ENCODE measurements around the gene MTHFD1L. TPM values are rescaled to one million over a fixed set of nuclear protein-coding genes. Genes with fewer than 3 reads are reported as not detected.

Gene MTHFD1L
- total RNA-seq, 2 donors from 2014 or later = 13.0 to 19.1 TPM

- TF ChIP-seq CTCF (IDR thresholded peaks at IDR 0.05) = no peak
- TF ChIP-seq POLR2A (IDR thresholded peaks at IDR 0.05) = no peak
- intact Hi-C loops (cut with DNase I) = loop anchor here (10.0 kb wide), 1 partner anchor 120 kb away; no protein-coding TSS in a partner anchor
- H3K4me3 ChIP-seq = no peak overlapping the region
- no peaks in the 10 kb centered on the region for H3K36me3 ChIP-seq (replicated peaks in 1 of 2; ENCODE audit: insufficient read depth in 1 of 2, low read depth in 2 of 2)
- H3K4me1 ChIP-seq = peaks cover 12% of the 10 kb centered on the region
- no peaks in the 10 kb centered on the region for H3K27me3 ChIP-seq
- DNase-seq (no peak), ATAC-seq (peak; percentile 86)
- peak overlapping the region; percentile 28 to 82 (median 34) for H3K27ac ChIP-seq
- H3K9me3 ChIP-seq = no peaks in the 10 kb centered on the region
- WGBS, 2 donors = 19 to 24% methylated on average over 8 of the region's 8 CpGs
Observed at GRCh38 chr6:151004383-151005024, 139.0 kb downstream of the MTHFD1L start.

GRCh38 chr6:151005164-151005563 is 139.7 kb downstream of the MTHFD1L start:
- DNase-seq (no peak), ATAC-seq (no peak)
- 80 to 84% methylated on average over 6 of the region's 6 CpGs for WGBS, 2 donors
- H3K36me3 ChIP-seq (replicated peaks in 1 of 2; ENCODE audit: insufficient read depth in 1 of 2, low read depth in 2 of 2) = no peaks in the 10 kb centered on the region
- TF ChIP-seq CTCF (IDR thresholded peaks at IDR 0.05) (no peak), POLR2A (IDR thresholded peaks at IDR 0.05) (no peak)
- H3K4me1 ChIP-seq = peaks cover 12% of the 10 kb centered on the region
- intact Hi-C loops (cut with DNase I) = loop anchor here (10.0 kb wide), 1 partner anchor 120 kb away; no protein-coding TSS in a partner anchor
- peak overlapping the region in 1 of 4 donors; percentile 37 for H3K27ac ChIP-seq
- H3K9me3 ChIP-seq = no peaks in the 10 kb centered on the region
- H3K27me3 ChIP-seq = no peaks in the 10 kb centered on the region
- no peak overlapping the region for H3K4me3 ChIP-seq

GRCh38 chr6:151005896-151006632 is 140.6 kb downstream of the MTHFD1L start:
- Histone ChIP-seq H3K9me3 (no peaks in the 10 kb centered on the region), H3K27me3 (no peaks in the 10 kb centered on the region), H3K4me3 (no peak overlapping the region), H3K4me1 (peaks cover 12% of the 10 kb centered on the region), H3K36me3 (replicated peaks in 1 of 2; ENCODE audit: insufficient read depth in 1 of 2, low read depth in 2 of 2) (no peaks in the 10 kb centered on the region), H3K27ac (no peak overlapping the region)
- ATAC-seq = no peak
- intact Hi-C loops (cut with DNase I) = loop anchor here (10.0 kb wide), 1 partner anchor 121 kb away; no protein-coding TSS in a partner anchor
- no peak for DNase-seq
- no peak for TF ChIP-seq POLR2A (IDR thresholded peaks at IDR 0.05)
- 88 to 90% methylated on average over 13 of the region's 13 CpGs for WGBS, 2 donors

GRCh38 chr6:151007076-151007475 is 141.6 kb downstream of the MTHFD1L start:
- no peaks in the 10 kb centered on the region for H3K27me3 ChIP-seq
- no peak overlapping the region for H3K27ac ChIP-seq
- no peaks in the 10 kb centered on the region for H3K36me3 ChIP-seq (replicated peaks in 1 of 2; ENCODE audit: insufficient read depth in 1 of 2, low read depth in 2 of 2)
- TF ChIP-seq CTCF (IDR thresholded peaks at IDR 0.05) (no peak), POLR2A (IDR thresholded peaks at IDR 0.05) (no peak)
- WGBS, 2 donors = 82 to 87% methylated on average over 3 of the region's 3 CpGs
- DNase-seq (no peak), ATAC-seq (no peak)
- intact Hi-C loops (cut with DNase I) = loop anchor here (10.0 kb wide), 1 partner anchor 122 kb away; no protein-coding TSS in a partner anchor
- H3K4me1 ChIP-seq = peaks cover 12% of the 10 kb centered on the region
- no peaks in the 10 kb centered on the region for H3K9me3 ChIP-seq
- no peak overlapping the region for H3K4me3 ChIP-seq

- H3K4me3 ChIP-seq = no peak overlapping the region
- H3K9me3 ChIP-seq = no peaks in the 10 kb centered on the region
- ATAC-seq = no peak
- H3K36me3 ChIP-seq (replicated peaks in 1 of 2; ENCODE audit: insufficient read depth in 1 of 2, low read depth in 2 of 2) = no peaks in the 10 kb centered on the region
- no peak for DNase-seq
- no peak overlapping the region for H3K27ac ChIP-seq
- 71 to 76% methylated on average over 4 of the region's 4 CpGs for WGBS, 2 donors
- H3K27me3 ChIP-seq = no peaks in the 10 kb centered on the region
- peaks cover 21% of the 10 kb centered on the region for H3K4me1 ChIP-seq
- intact Hi-C loops (cut with DNase I) = loop anchor here (10.0 kb wide), 1 partner anchor 123 kb away; no protein-coding TSS in a partner anchor
- TF ChIP-seq CTCF (IDR thresholded peaks at IDR 0.05) (no peak), POLR2A (IDR thresholded peaks at IDR 0.05) (no peak)
Observed at GRCh38 chr6:151007922-151008321, 142.4 kb downstream of the MTHFD1L start.

Data from body of pancreas (tissue), 4 donors.